H1 (cell line): Measurements from ENCODE around the gene MT1B. TPM values are rescaled to one million over a fixed set of nuclear protein-coding genes. Genes with fewer than 3 reads are reported as not detected.

Experiments
- CEBPB ChIP-seq: IDR thresholded peaks from 2 replicates; pipeline ENCODE4 v1.6.1; 2012; ENCODE audit warnings: low read depth, low read length
- CREB1 ChIP-seq: IDR thresholded peaks from 2 replicates; pipeline ENCODE4 v1.6.1; 2012; ENCODE audit warnings: inconsistent platforms
- EZH2 ChIP-seq: fragments of 200-600 bp; sonication (generic); IDR thresholded peaks from 2 replicates; pipeline ENCODE4 v1.7.1; 2012; ENCODE audit warnings: low read depth, mild to moderate bottlenecking, moderate library complexity, low read length, inconsistent platforms; ENCODE audit not compliant: severe bottlenecking
- KDM4A ChIP-seq: IDR thresholded peaks from one replicate; pipeline ENCODE4 v1.7.1; 2012; ENCODE audit warnings: low read depth, mild to moderate bottlenecking, moderate library complexity, low read length, inconsistent platforms; ENCODE audit not compliant: severe bottlenecking
- NANOG ChIP-seq: IDR thresholded peaks from 2 replicates; pipeline ENCODE4 v1.6.1; 2011; ENCODE audit warnings: low read length, low read depth, mild to moderate bottlenecking, inconsistent platforms; ENCODE audit not compliant: insufficient read depth, poor library complexity, severe bottlenecking
- SUZ12 ChIP-seq: fragments of 200-600 bp; sonication (generic); IDR thresholded peaks from 2 replicates; pipeline ENCODE4 v1.6.1; 2012; ENCODE audit warnings: mild to moderate bottlenecking, inconsistent platforms, low read length, moderate library complexity, mixed read lengths
- TAF7 ChIP-seq: optimal IDR thresholded peaks from 2 replicates; pipeline ENCODE3; 2011; ENCODE audit warnings: low read depth, mild to moderate bottlenecking, inconsistent platforms, low read length, moderate library complexity, borderline replicate concordance
- TCF12 ChIP-seq: IDR thresholded peaks from 2 replicates; pipeline ENCODE4 v1.6.1; 2011; ENCODE audit warnings: low read depth, mild to moderate bottlenecking, low read length
- polyA plus RNA-seq, 7 experiments: library from polyadenylated mRNA; depleted of rRNA in 3 of 7; stranded (reverse) in 5 of 7; unstranded in 2 of 7; fragments of >200 nt in 5 of 7; fragments of 200-250 nt in 2 of 7; gene quantifications; 1 replicate in 5 of 7; 2 replicates in 1 of 7; 4 replicates in 1 of 7; pipeline versions ENCODE4 v1.2.1 to v1.2.3, GENCODE V29; 2011 to 2013; ENCODE audit warnings: missing spikeins in 2 of 7, mixed read lengths in 2 of 7
- total RNA-seq: library from RNA; stranded (reverse); fragmentation: NEBNext Ultra II Directional; extraction: Animal tissue kit (Norgen Biotek cat#: 25700); gene quantifications from 2 replicates; pipeline ENCODE4 v1.2.1, GENCODE V29; 2021
- TF ChIP-seq, protein P1 (sequence below): IDR thresholded peaks from 2 replicates; pipeline ENCODE4 v1.6.1; 2012; ENCODE audit warnings: inconsistent platforms
- TF ChIP-seq, protein P2 (sequence below): IDR thresholded peaks from 2 replicates; pipeline ENCODE4 v1.6.1; 2012; ENCODE audit warnings: low read length, inconsistent platforms

The MT1B gene
- total and polyA plus RNA-seq, 2 of the 8 experiments (the other 6 are each of a cell fraction or from before 2014, with no cell fraction given), result not detected

DNA sequence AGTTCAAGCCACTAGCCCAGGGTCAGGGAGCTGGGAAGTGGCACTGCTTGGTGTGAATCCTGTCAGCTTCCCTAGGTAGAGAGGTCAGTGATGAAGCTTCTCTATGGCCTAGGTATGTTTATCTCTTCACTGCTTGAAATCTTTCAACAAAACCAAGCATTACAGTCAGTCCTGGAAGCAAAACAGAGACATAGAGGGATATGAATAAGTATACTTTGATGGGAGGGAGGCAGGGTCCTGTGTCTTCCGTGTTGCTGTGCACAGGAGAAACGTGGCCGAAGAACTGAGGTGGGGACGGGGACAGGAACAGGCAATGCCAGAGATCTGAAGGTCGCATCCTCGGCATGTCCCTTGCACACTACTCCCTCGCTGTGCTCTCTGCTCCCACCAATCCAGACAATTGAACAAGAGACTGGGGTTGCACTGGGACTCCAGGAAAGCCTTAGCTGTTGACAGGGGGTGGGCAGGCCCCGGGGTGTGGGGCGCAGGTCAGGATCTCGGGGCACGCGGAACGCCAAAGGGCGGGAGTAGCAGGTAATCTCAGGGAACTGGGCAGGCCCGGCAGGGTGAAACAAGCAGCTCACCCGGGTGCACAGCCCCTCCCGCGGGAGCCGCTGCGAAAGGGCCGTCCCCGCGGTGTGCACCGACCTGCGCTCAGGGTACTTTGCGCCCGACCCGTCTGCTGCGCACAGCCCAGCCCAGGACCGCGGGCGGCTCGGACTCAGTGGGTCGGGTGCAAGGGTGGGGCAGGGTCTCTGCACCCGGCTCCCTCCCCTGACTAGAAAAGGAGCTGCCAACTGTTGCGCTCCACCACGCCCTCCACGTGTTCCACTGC is 17.5 kb downstream of the MT1B start, which contains the start of gene MT1H (continued):
- TF ChIP-seq, protein P1, sequence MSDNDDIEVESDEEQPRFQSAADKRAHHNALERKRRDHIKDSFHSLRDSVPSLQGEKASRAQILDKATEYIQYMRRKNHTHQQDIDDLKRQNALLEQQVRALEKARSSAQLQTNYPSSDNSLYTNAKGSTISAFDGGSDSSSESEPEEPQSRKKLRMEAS, result peak; percentile 83
- TF ChIP-seq CREB1, result no peak
- TF ChIP-seq SUZ12, result peak; percentile 88
- peak; percentile 79 for TF ChIP-seq EZH2
- TF ChIP-seq TCF12, result no peak
- no peak for TF ChIP-seq CEBPB
- no peak for TF ChIP-seq NANOG
- TF ChIP-seq TAF7, result no peak
- TF ChIP-seq, protein P2, sequence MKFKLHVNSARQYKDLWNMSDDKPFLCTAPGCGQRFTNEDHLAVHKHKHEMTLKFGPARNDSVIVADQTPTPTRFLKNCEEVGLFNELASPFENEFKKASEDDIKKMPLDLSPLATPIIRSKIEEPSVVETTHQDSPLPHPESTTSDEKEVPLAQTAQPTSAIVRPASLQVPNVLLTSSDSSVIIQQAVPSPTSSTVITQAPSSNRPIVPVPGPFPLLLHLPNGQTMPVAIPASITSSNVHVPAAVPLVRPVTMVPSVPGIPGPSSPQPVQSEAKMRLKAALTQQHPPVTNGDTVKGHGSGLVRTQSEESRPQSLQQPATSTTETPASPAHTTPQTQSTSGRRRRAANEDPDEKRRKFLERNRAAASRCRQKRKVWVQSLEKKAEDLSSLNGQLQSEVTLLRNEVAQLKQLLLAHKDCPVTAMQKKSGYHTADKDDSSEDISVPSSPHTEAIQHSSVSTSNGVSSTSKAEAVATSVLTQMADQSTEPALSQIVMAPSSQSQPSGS, result no peak
- TF ChIP-seq KDM4A, result peak; percentile 69
